Loucy (cell line): ENCODE measurements around the gene KCNS1.

Experiments
- H2AFZ ChIP-seq: fragments of 200-600 bp; sonication (generic); 2 replicates; pipeline ENCODE4 v1.6.0; 2016; ENCODE audit warnings: antibody characterized with exemption, mild to moderate bottlenecking, low read length, moderate library complexity
- H3F3A ChIP-seq: fragments of 200-600 bp; 2 replicates; pipeline ENCODE4 v1.6.0; 2016; ENCODE audit warnings: antibody characterized with exemption, low read depth, mild to moderate bottlenecking
- H3K27me3 ChIP-seq: fragments of 200-600 bp; sonication (generic); 2 replicates; pipeline ENCODE4 v1.6.1; 2014; ENCODE audit warnings: low read length, mild to moderate bottlenecking; ENCODE audit not compliant: insufficient read depth, poor library complexity, severe bottlenecking
- H3K36me3 ChIP-seq: fragments of 200-600 bp; sonication (generic); 2 replicates; pipeline ENCODE4 v1.6.1; 2016; ENCODE audit warnings: low read length; ENCODE audit not compliant: insufficient read depth
- H3K4me1 ChIP-seq: fragments of 200-600 bp; sonication (generic); 2 replicates; pipeline ENCODE4 v1.5.1; 2014; ENCODE audit warnings: low read length, mild to moderate bottlenecking; ENCODE audit not compliant: insufficient read depth, poor library complexity, severe bottlenecking
- H3K4me2 ChIP-seq: fragments of 200-600 bp; sonication (generic); 2 replicates; pipeline ENCODE4 v1.6.0; 2014; ENCODE audit warnings: antibody characterized with exemption, low read length, low read depth, mild to moderate bottlenecking; ENCODE audit not compliant: poor library complexity, severe bottlenecking
- H3K4me3 ChIP-seq: fragments of 200-600 bp; sonication (generic); 2 replicates; pipeline ENCODE4 v1.5.1; 2014; ENCODE audit warnings: low read length, mild to moderate bottlenecking, mixed read lengths; ENCODE audit not compliant: poor library complexity, severe bottlenecking
- H3K79me2 ChIP-seq: fragments of 200-600 bp; sonication (generic); 2 replicates; pipeline ENCODE4 v1.6.1; 2014; ENCODE audit warnings: low read length; ENCODE audit not compliant: insufficient read depth
- H3K9ac ChIP-seq: fragments of 200-600 bp; sonication (generic); 2 replicates; pipeline ENCODE4 v1.6.0; 2014; ENCODE audit warnings: mild to moderate bottlenecking, low read depth, low read length, moderate library complexity; ENCODE audit not compliant: poor library complexity, severe bottlenecking
- H3K9me2 ChIP-seq: fragments of 200-600 bp; sonication (generic); replicated peaks from 2 replicates; pipeline ENCODE4 v1.6.1; 2016; ENCODE audit warnings: low read depth, low read length, mixed read lengths
- H3K9me3 ChIP-seq: fragments of 200-600 bp; sonication (generic); 2 replicates; pipeline ENCODE4 v1.6.1; 2014; ENCODE audit warnings: mild to moderate bottlenecking, antibody characterized with exemption, low read length, low read depth; ENCODE audit not compliant: insufficient read depth
- H4K20me1 ChIP-seq: fragments of 200-600 bp; sonication (generic); 2 replicates; pipeline ENCODE4 v1.6.0; 2014; ENCODE audit warnings: antibody characterized with exemption, low read length, mild to moderate bottlenecking; ENCODE audit not compliant: insufficient read depth, poor library complexity, severe bottlenecking
- CTCF ChIP-seq: fragments of 200-600 bp; sonication (generic); conservative IDR thresholded peaks from 2 replicates; pipeline ENCODE4 v1.5.1; 2014; ENCODE audit warnings: mild to moderate bottlenecking, antibody characterized with exemption, low read length
- EZH2phosphoT487 ChIP-seq: fragments of 200-600 bp; IDR thresholded peaks from 2 replicates; pipeline ENCODE4 v1.6.1; 2018; ENCODE audit warnings: antibody characterized with exemption, mild to moderate bottlenecking, moderate library complexity, borderline replicate concordance

KCNS1 gene

GRCh38 chr20:45069261-45069660, 31.7 kb downstream of the KCNS1 start:
- no peaks in the 10 kb centered on the region for H3K4me1 ChIP-seq
- no peaks in the 10 kb centered on the region for H3K9me3 ChIP-seq
- no peak overlapping the region for H3K4me2 ChIP-seq
- H3K36me3 ChIP-seq = peaks cover 28% of the 10 kb centered on the region; the same call in 1 of the 2 replicates
- H2AFZ ChIP-seq = no peak overlapping the region
- H3K9me2 ChIP-seq = no peaks in the 10 kb centered on the region
- no peaks in the 10 kb centered on the region for H4K20me1 ChIP-seq
- H3F3A ChIP-seq = no peaks in the 10 kb centered on the region
- no peaks in the 10 kb centered on the region for H3K27me3 ChIP-seq
- TF ChIP-seq CTCF (no peak), EZH2phosphoT487 (no peak)
- H3K4me3 ChIP-seq = no peak overlapping the region
- H3K9ac ChIP-seq = no peak overlapping the region
- H3K79me2 ChIP-seq = peaks cover 10% of the 10 kb centered on the region

- Histone ChIP-seq H3K9me2 (no peaks in the 10 kb centered on the region), H3K9ac (no peak overlapping the region), H3K9me3 (no peaks in the 10 kb centered on the region), H2AFZ (no peak overlapping the region), H3F3A (no peaks in the 10 kb centered on the region), H3K4me2 (no peak overlapping the region), H3K4me1 (no peaks in the 10 kb centered on the region), H3K36me3 (peaks cover 23% of the 10 kb centered on the region; the same call in 1 of the 2 replicates), H4K20me1 (no peaks in the 10 kb centered on the region), H3K27me3 (no peaks in the 10 kb centered on the region), H3K79me2 (peaks cover 13% of the 10 kb centered on the region), H3K4me3 (no peak overlapping the region)
- TF ChIP-seq CTCF (no peak), EZH2phosphoT487 (no peak)
Measured at GRCh38 chr20:45067558-45067957, 33.4 kb downstream of the KCNS1 start.

- no peak overlapping the region for H3K9ac ChIP-seq
- TF ChIP-seq CTCF (no peak), EZH2phosphoT487 (no peak)
- no peaks in the 10 kb centered on the region for H3F3A ChIP-seq
- no peak overlapping the region for H2AFZ ChIP-seq
- H3K4me1 ChIP-seq = no peaks in the 10 kb centered on the region
- peaks cover 23% of the 10 kb centered on the region; the same call in 1 of the 2 replicates for H3K36me3 ChIP-seq
- no peaks in the 10 kb centered on the region for H3K9me2 ChIP-seq
- H3K4me3 ChIP-seq = no peak overlapping the region
- H3K79me2 ChIP-seq = peaks cover 13% of the 10 kb centered on the region
- no peak overlapping the region for H3K4me2 ChIP-seq
- H3K27me3 ChIP-seq = no peaks in the 10 kb centered on the region
- no peaks in the 10 kb centered on the region for H4K20me1 ChIP-seq
- no peaks in the 10 kb centered on the region for H3K9me3 ChIP-seq
Measured at GRCh38 chr20:45067087-45067486, 33.8 kb downstream of the KCNS1 start.
